Thyroid gland (tissue), 4 donors: ENCODE measurements around the gene CSRNP3.

Experiments
- POLR2A ChIP-seq, 2 donors: fragments of 450-650 bp; IDR thresholded peaks; one replicate each; pipeline ENCODE4 v1.6.1; 2017; ENCODE audit warnings: antibody characterized with exemption in 2 of 2, mild to moderate bottlenecking in 2 of 2, moderate library complexity in 1 of 2
- TF ChIP-seq, protein P1 (sequence below), 6 experiments: fragments of 200-600 bp in 3 of 6; fragments of 450-650 bp in 3 of 6; sonication (generic) in 3 of 6; IDR thresholded peaks; one replicate each; pipeline ENCODE4 v1.5.1; 2016 to 2019; ENCODE audit warnings: antibody characterized with exemption in 6 of 6, mild to moderate bottlenecking in 2 of 6, inconsistent platforms in 1 of 6, moderate library complexity in 1 of 6

GRCh38 chr2:165678882-165679281 is 209.4 kb downstream of the CSRNP3 start:
- TF ChIP-seq, protein P1, sequence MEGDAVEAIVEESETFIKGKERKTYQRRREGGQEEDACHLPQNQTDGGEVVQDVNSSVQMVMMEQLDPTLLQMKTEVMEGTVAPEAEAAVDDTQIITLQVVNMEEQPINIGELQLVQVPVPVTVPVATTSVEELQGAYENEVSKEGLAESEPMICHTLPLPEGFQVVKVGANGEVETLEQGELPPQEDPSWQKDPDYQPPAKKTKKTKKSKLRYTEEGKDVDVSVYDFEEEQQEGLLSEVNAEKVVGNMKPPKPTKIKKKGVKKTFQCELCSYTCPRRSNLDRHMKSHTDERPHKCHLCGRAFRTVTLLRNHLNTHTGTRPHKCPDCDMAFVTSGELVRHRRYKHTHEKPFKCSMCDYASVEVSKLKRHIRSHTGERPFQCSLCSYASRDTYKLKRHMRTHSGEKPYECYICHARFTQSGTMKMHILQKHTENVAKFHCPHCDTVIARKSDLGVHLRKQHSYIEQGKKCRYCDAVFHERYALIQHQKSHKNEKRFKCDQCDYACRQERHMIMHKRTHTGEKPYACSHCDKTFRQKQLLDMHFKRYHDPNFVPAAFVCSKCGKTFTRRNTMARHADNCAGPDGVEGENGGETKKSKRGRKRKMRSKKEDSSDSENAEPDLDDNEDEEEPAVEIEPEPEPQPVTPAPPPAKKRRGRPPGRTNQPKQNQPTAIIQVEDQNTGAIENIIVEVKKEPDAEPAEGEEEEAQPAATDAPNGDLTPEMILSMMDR (IDR thresholded peaks at IDR 0.05) = no peak
- no peak for TF ChIP-seq POLR2A (IDR thresholded peaks at IDR 0.05)
